ENCODE measurements around the gene JSRP1. TPM values are rescaled to one million over a fixed set of nuclear protein-coding genes. Genes with fewer than 3 reads are reported as not detected.

JSRP1 gene
- polyA plus RNA-seq, 1 donor from 2014 or later = 1.4 TPM

DNA sequence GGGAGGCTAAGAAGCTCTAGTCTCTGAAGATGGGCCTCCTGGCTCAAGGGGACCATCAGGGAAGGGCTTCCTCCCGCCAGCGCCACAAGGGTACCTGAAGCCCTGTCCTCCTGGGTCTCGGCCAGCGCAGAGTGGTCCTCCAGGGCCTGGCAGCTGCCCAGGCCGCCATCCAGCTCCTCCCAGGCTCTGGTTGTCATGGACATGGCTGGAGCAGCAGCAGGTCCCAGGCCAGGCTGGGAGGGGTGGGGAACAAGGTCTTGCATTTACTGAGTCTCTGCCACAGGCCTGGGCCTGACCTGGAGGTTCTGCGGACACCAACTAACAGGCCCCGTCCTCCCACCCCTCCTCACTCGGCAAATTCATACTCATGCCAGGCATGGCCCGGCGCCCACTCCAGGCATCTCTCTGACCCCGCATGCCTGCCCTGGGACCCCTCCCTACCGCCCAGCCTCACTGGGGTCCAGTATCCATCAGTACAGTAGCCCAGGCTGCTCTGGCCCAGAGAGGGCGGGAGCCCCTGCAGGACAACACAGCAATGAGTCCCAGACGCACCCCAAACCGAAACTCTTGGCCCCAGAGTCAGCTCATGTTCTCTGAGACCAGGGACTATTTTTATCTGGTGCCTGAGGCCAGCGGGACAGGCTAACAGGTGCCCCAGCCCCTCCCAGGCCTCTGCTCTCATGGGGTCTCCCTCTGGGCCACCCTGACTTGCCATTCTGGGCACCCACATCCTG is 938 bp downstream of the JSRP1 start:
- H3K79me2 ChIP-seq (replicated peaks; ENCODE audit: insufficient read depth, low read length) = no peaks in the 10 kb centered on the region
- peaks cover 14% of the 10 kb centered on the region for H3K27me3 ChIP-seq (ENCODE audit: insufficient read depth, low read depth, low read length)
- H3K4me3 ChIP-seq (ENCODE audit: low read length) = no peak overlapping the region
- no peaks in the 10 kb centered on the region for H3K36me3 ChIP-seq (ENCODE audit: insufficient read depth, low read length)
- H3K4me2 ChIP-seq (ENCODE audit: low read length) = no peak overlapping the region
- no peaks in the 10 kb centered on the region for H3K9me2 ChIP-seq (ENCODE audit: insufficient read depth, low read length)
- no peak for TF ChIP-seq EP300 (conservative IDR thresholded peaks at IDR 0.05; ENCODE audit: poor library complexity, severe bottlenecking)
- TF ChIP-seq EZH2 (IDR thresholded peaks at IDR 0.05; ENCODE audit: borderline replicate concordance, insufficient read depth, low read length, poor library complexity, severe bottlenecking) = no peak
- no peak for TF ChIP-seq TAF1 (IDR thresholded peaks at IDR 0.05; ENCODE audit: low read depth)
- TF ChIP-seq POLR2AphosphoS5 (IDR thresholded peaks at IDR 0.05) = no peak
- TF ChIP-seq SMC3 (conservative IDR thresholded peaks at IDR 0.05; ENCODE audit: poor library complexity) = no peak
- TF ChIP-seq MXI1 (conservative IDR thresholded peaks at IDR 0.05; ENCODE audit: poor library complexity, severe bottlenecking) = no peak
- no peak for TF ChIP-seq CTCF (IDR thresholded peaks at IDR 0.05; ENCODE audit: poor library complexity, severe bottlenecking)
- no peak for TF ChIP-seq RAD21 (conservative IDR thresholded peaks at IDR 0.05)
- no peak for TF ChIP-seq REST (IDR thresholded peaks at IDR 0.05; ENCODE audit: borderline replicate concordance)
- H3F3A ChIP-seq (ENCODE audit: insufficient read depth, low read length, poor library complexity, severe bottlenecking) = no peaks in the 10 kb centered on the region
- no peak overlapping the region for H2AFZ ChIP-seq (ENCODE audit: low read depth, low read length)
- H3K9ac ChIP-seq (ENCODE audit: low read length) = no peak overlapping the region
- H3K9me3 ChIP-seq (ENCODE audit: low read length) = no peaks in the 10 kb centered on the region
- H4K20me1 ChIP-seq (ENCODE audit: insufficient read depth) = no peaks in the 10 kb centered on the region
- no peak overlapping the region for H3K27ac ChIP-seq (ENCODE audit: low read length)

- H3K9me3 ChIP-seq (ENCODE audit: low read length) = no peaks in the 10 kb centered on the region
- H3K4me2 ChIP-seq (ENCODE audit: low read length) = no peak overlapping the region
- H2AFZ ChIP-seq (ENCODE audit: low read depth, low read length) = no peak overlapping the region
- no peaks in the 10 kb centered on the region for H4K20me1 ChIP-seq (ENCODE audit: insufficient read depth)
- H3K79me2 ChIP-seq (replicated peaks; ENCODE audit: insufficient read depth, low read length) = no peaks in the 10 kb centered on the region
- H3K4me3 ChIP-seq (ENCODE audit: low read length) = no peak overlapping the region
- no peak overlapping the region for H3K9ac ChIP-seq (ENCODE audit: low read length)
- no peaks in the 10 kb centered on the region for H3K9me2 ChIP-seq (ENCODE audit: insufficient read depth, low read length)
- TF ChIP-seq EP300 (conservative IDR thresholded peaks at IDR 0.05; ENCODE audit: poor library complexity, severe bottlenecking) = no peak
- TF ChIP-seq RAD21 (conservative IDR thresholded peaks at IDR 0.05) = no peak
- no peak for TF ChIP-seq SMC3 (conservative IDR thresholded peaks at IDR 0.05; ENCODE audit: poor library complexity)
- no peak overlapping the region for H3K27ac ChIP-seq (ENCODE audit: low read length)
- H3K36me3 ChIP-seq (ENCODE audit: insufficient read depth, low read length) = no peaks in the 10 kb centered on the region
- H3F3A ChIP-seq (ENCODE audit: insufficient read depth, low read length, poor library complexity, severe bottlenecking) = no peaks in the 10 kb centered on the region
- peaks cover 14% of the 10 kb centered on the region for H3K27me3 ChIP-seq (ENCODE audit: insufficient read depth, low read depth, low read length)
These were observed 1.9 kb downstream of the JSRP1 start for GRCh38 chr19:2254064-2254872.

All from neural cell (in vitro differentiated cells).